Sigmoid colon (tissue), 7 donors: Measurements from ENCODE around the gene GRM5. TPM values are rescaled to one million over a fixed set of nuclear protein-coding genes. Genes with fewer than 3 reads are reported as not detected.
"Not testable (repeated sequence)": the region's sequence is repeated elsewhere in the genome, so short reads cannot be mapped to it uniquely, and the experiment has no call there.

Experiments used
- DNase-seq: peaks from one replicate; pipeline ENCODE4 v3.0.0-alpha.2; 2019
- H3K27ac ChIP-seq, 4 donors: fragments of 200-600 bp; sonication (generic); one replicate each; pipeline ENCODE4 v1.5.1; 2016 to 2019; ENCODE audit warnings: mild to moderate bottlenecking in 1 of 4
- H3K27me3 ChIP-seq, 3 donors: fragments of 200-600 bp; sonication (generic); one replicate each; pipeline ENCODE4 v1.5.1; 2019; ENCODE audit warnings: mild to moderate bottlenecking in 1 of 3
- H3K36me3 ChIP-seq, 4 donors: fragments of 200-600 bp; sonication (generic); one replicate each; pipeline ENCODE4 v1.5.1; 2016 to 2019
- H3K4me1 ChIP-seq, 4 donors: fragments of 200-600 bp; sonication (generic); one replicate each; pipeline ENCODE4 v1.5.1; 2017 to 2019
- H3K4me3 ChIP-seq, 4 donors: fragments of 200-600 bp; sonication (generic); one replicate each; pipeline ENCODE4 v1.5.1; 2017 to 2019; ENCODE audit warnings: mild to moderate bottlenecking in 2 of 4, moderate library complexity in 1 of 4
- H3K9me3 ChIP-seq, 4 donors: fragments of 200-600 bp in 3 of 4; sonication (generic) in 3 of 4; one replicate each; pipeline versions ENCODE4 v1.5.1 to v1.6.1; 2013 to 2019
- CTCF ChIP-seq, 4 experiments: fragments of 450-650 bp in 3 of 4; fragments of 200-600 bp in 1 of 4; IDR thresholded peaks; one replicate each; pipeline ENCODE4 v1.5.1; 2016 to 2019; ENCODE audit warnings: antibody characterized with exemption in 4 of 4, mild to moderate bottlenecking in 3 of 4, moderate library complexity in 2 of 4
- EP300 ChIP-seq, 4 donors: sonication (generic); formaldehyde crosslinking; IDR thresholded peaks; one replicate each; pipeline ENCODE4 v1.6.1; 2017; ENCODE audit warnings: antibody characterized with exemption in 4 of 4
- POLR2A ChIP-seq, 2 donors: fragments of 450-650 bp; IDR thresholded peaks; one replicate each; pipeline ENCODE4 v1.6.1; 2016; ENCODE audit warnings: antibody characterized with exemption in 2 of 2, mild to moderate bottlenecking in 2 of 2, moderate library complexity in 2 of 2
- POLR2AphosphoS5 ChIP-seq, 4 donors: sonication (generic); formaldehyde crosslinking; IDR thresholded peaks; one replicate each; pipeline ENCODE4 v1.6.1; 2017; ENCODE audit warnings: antibody characterized with exemption in 4 of 4
- WGBS, 2 donors: extraction: QIAGEN DNeasy Blood & Tissue Kit; methylation state at CpG; one replicate each; pipeline ENCODE4 v1.1.7; 2013; 5-methylcytosine and 5-hydroxymethylcytosine counted together
- intact Hi-C: fragments of 100-400 bp; cut with DNase I; formaldehyde crosslinking; loops from one replicate; pipeline ENCODE4 v1.15.1; 2023
- polyA plus RNA-seq, 3 donors: library from polyadenylated mRNA; stranded (reverse); fragments of 200-250 nt; gene quantifications; one replicate each; pipeline ENCODE4 v1.2.3, GENCODE V29; 2013
- total RNA-seq, 4 donors: library from RNA; depleted of rRNA; stranded (reverse); fragments of >200 nt; gene quantifications; one replicate each; pipeline ENCODE4 v1.1.0, GENCODE V29; 2016
- donor health status: healthy with polysubstance abuse.
- donor health status: Bipolar disorder and iron deficiency.
- donor health status: healthy.

GRM5 gene
- total and polyA plus RNA-seq, 7 donors: under 0.01 to 0.49 TPM; not detected in 5

GRCh38 chr11:88950975-88951374 lies 114.8 kb downstream of the GRM5 start:
- no peak overlapping the region for H3K4me3 ChIP-seq
- H3K9me3 ChIP-seq: no peaks in the 10 kb centered on the region
- DNase-seq: no peak
- H3K27ac ChIP-seq: no peak overlapping the region
- H3K36me3 ChIP-seq: no peaks in the 10 kb centered on the region
- H3K4me1 ChIP-seq: no peaks in the 10 kb centered on the region
- intact Hi-C loops: no loop called here
- H3K27me3 ChIP-seq: no peaks in the 10 kb centered on the region
- TF ChIP-seq POLR2AphosphoS5 (IDR thresholded peaks at IDR 0.05) (no peak), EP300 (IDR thresholded peaks at IDR 0.05) (no peak), POLR2A (IDR thresholded peaks at IDR 0.05) (no peak), CTCF (IDR thresholded peaks at IDR 0.05) (no peak)

- H3K9me3 ChIP-seq, H3K4me1 ChIP-seq, H3K27me3 ChIP-seq, H3K27ac ChIP-seq, intact Hi-C loops, H3K36me3 ChIP-seq, DNase-seq, H3K4me3 ChIP-seq: not testable (repeated sequence)
Observed at GRCh38 chr11:88948908-88949307, 116.9 kb downstream of the GRM5 start.

GRCh38 chr11:88947843-88948572 lies 117.8 kb downstream of the GRM5 start:
- H3K27me3 ChIP-seq, H3K4me3 ChIP-seq, H3K9me3 ChIP-seq, H3K36me3 ChIP-seq, H3K4me1 ChIP-seq, intact Hi-C loops, DNase-seq, H3K27ac ChIP-seq: not testable (repeated sequence)
- WGBS, 2 donors: 75 to 83% methylated on average over 6 of the region's 6 CpGs

- H3K4me3 ChIP-seq, H3K4me1 ChIP-seq, H3K36me3 ChIP-seq, H3K27me3 ChIP-seq, intact Hi-C loops, H3K9me3 ChIP-seq, DNase-seq, H3K27ac ChIP-seq: not testable (repeated sequence)
- 12 to 24% methylated on average over 1 of the region's 1 CpG for WGBS, 2 donors
Observed at GRCh38 chr11:88929665-88930064, 136.1 kb downstream of the GRM5 start.

GRCh38 chr11:88917065-88917464 lies 148.7 kb downstream of the GRM5 start:
- H3K27me3 ChIP-seq, H3K4me3 ChIP-seq, DNase-seq, intact Hi-C loops, H3K27ac ChIP-seq, H3K9me3 ChIP-seq, H3K36me3 ChIP-seq, H3K4me1 ChIP-seq: not testable (repeated sequence)
- WGBS, 2 donors: 85 to 91% methylated on average over 1 of the region's 1 CpG

- H3K27me3 ChIP-seq: no peaks in the 10 kb centered on the region
- no peaks in the 10 kb centered on the region for H3K9me3 ChIP-seq
- no peak for DNase-seq
- no peaks in the 10 kb centered on the region for H3K36me3 ChIP-seq
- WGBS, 2 donors: 82 to 83% methylated on average over 2 of the region's 2 CpGs
- H3K4me3 ChIP-seq: no peak overlapping the region
- intact Hi-C loops: no loop called here
- H3K27ac ChIP-seq: no peak overlapping the region
- TF ChIP-seq EP300 (IDR thresholded peaks at IDR 0.05) (no peak), POLR2A (IDR thresholded peaks at IDR 0.05) (no peak), POLR2AphosphoS5 (IDR thresholded peaks at IDR 0.05) (no peak), CTCF (IDR thresholded peaks at IDR 0.05) (no peak)
- no peaks in the 10 kb centered on the region for H3K4me1 ChIP-seq
Observed at GRCh38 chr11:88909500-88909899, 156.3 kb downstream of the GRM5 start.

GRCh38 chr11:88901436-88901835 lies 164.3 kb downstream of the GRM5 start:
- H3K4me1 ChIP-seq, H3K27me3 ChIP-seq, H3K9me3 ChIP-seq, DNase-seq, H3K4me3 ChIP-seq, H3K27ac ChIP-seq, H3K36me3 ChIP-seq, intact Hi-C loops: not testable (repeated sequence)
- WGBS, 2 donors: 54 to 75% methylated on average over 2 of the region's 2 CpGs

- H3K4me3 ChIP-seq, H3K9me3 ChIP-seq, H3K27ac ChIP-seq, DNase-seq, H3K4me1 ChIP-seq, intact Hi-C loops, H3K36me3 ChIP-seq, H3K27me3 ChIP-seq: not testable (repeated sequence)
- 59 to 78% methylated on average over 1 of the region's 1 CpG for WGBS, 2 donors
Observed at GRCh38 chr11:88888855-88889254, 176.9 kb downstream of the GRM5 start.
